ENCODE data around the gene SLC36A1.
"Not testable (repeated sequence)": the region's sequence is repeated elsewhere in the genome, so short reads cannot be mapped to it uniquely, and the experiment has no call there.

Gene SLC36A1

GRCh38 chr5:151447174-151448037 lies at the start of gene SLC36A1:
Gene SLC36A1, plus strand, starts transcription at chr5:151447603. Its CDS starts 11,190 bp downstream, at chr5:151458793.
- peak; percentile 87 to 90 for DNase-seq

- no peak for DNase-seq
Observed at GRCh38 chr5:151405334-151406160, 41.9 kb upstream of the SLC36A1 start.

DNA sequence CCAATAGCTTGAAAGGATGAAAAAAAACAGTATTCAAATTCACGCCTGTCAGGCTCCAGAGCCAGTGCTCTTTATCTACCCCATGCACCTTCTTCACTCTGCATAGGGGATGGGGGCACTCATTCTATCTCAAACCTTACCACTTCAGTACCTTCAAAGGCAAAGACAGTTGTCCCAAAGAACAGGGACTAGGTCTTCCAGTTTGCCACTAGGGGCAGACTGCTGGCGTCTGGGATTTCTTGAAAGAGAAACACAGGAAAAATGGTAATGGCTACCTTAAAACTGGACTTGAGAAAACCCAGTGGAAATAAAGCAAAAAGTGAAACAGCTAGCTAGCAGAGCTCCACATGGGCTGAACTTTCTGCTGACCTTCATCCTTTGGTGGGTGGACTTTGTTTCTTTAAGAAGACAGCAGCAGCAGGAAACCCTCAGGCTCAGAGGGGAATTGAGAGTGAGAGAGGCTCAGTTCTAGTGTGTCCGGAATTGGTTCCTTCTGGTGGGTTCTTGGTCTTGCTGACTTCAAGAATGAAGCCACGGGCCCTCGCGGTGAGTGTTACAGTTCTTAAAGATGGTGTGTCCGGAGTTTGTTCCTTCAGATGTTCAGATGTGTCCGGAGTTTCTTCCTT lies 41.0 kb upstream of the SLC36A1 start:
- peak in 1 of 2 experiments; percentile 26 for DNase-seq

- no peak for DNase-seq
Observed at GRCh38 chr5:151408591-151409230, 38.7 kb upstream of the SLC36A1 start.

DNA sequence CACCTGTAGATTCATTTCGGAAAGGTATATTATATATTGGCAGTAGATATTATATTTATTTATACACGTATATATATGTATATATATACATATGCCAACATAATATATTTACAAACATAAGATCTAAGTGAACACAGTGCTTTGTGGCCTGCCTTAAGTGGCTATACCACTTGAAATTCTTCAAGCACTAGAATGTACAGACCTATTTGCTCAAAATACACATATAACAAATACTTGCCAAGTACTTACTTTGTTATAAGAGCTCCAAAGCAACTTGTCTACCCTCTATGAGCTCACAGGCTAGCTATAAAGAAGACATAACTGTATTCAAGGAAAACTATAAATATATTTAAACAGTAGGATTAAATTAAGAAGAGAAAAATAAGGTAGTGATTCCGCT lies 33.6 kb upstream of the SLC36A1 start:
- DNase-seq, result no peak

- no peak for DNase-seq
Observed at GRCh38 chr5:151414536-151414935, 32.9 kb upstream of the SLC36A1 start.

DNA sequence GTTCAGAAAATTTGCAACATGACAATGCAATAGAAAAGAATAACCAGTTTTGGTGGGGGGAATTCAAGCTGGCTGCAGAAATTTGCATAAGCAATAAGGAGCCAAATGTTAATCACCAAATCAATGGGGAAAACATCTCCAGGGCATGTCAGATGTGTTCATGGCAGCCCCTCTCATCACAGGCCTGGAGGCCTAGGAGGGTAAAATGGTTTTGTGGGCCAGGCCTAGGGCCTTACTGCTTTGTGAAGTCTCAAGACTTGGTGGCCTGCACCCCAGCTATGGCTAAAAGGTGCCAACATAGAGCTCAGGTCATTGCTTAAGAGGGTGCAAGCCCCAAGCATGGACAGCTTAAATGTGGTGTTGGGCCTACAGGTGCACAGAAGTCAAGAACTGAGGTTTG lies 29.7 kb upstream of the SLC36A1 start:
- DNase-seq, result no peak

DNA sequence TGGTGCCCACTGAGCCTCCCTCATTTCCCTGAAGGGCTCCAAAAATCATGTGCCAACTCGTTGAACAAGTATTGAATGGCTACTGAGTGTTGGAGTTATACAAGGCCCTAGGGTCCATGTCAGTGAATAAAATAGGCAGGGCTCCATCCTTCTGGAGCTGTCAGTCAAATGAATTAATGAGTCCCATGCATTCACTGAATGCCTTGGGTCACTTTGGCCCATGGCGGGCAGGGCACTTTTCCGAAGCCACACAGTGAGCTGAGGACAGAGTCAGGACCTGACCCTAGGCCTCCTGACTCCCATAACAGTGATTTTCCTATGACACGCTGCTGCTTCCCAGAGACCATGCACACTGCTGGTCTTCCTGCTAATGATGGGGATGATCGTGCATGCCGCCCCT lies 27.3 kb upstream of the SLC36A1 start:
- DNase-seq, result no peak

- no peak for DNase-seq
Observed at GRCh38 chr5:151424892-151425523, 22.4 kb upstream of the SLC36A1 start.

- not testable (repeated sequence) for DNase-seq
Observed at GRCh38 chr5:151426347-151426746, 21.1 kb upstream of the SLC36A1 start.

DNA sequence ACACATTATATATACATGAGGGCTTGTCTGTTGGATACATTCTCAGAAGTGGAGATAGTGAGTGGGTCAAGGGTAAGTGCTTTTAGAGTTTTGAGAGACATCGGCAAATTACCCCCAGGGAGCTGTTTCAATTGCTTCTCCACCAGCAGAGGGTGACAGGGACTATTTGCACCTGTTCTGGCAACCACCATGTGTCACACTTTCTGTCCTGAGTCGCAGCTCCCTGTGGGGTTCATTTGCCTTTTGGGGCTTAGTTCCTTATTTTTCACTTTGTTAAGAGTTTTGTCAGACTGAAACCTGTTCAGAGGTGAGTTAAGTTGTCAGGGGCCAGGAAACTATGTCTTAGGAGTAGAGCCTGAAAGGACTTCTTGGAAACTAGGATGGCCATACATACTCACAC lies 20.1 kb upstream of the SLC36A1 start:
- DNase-seq, result no peak

DNA sequence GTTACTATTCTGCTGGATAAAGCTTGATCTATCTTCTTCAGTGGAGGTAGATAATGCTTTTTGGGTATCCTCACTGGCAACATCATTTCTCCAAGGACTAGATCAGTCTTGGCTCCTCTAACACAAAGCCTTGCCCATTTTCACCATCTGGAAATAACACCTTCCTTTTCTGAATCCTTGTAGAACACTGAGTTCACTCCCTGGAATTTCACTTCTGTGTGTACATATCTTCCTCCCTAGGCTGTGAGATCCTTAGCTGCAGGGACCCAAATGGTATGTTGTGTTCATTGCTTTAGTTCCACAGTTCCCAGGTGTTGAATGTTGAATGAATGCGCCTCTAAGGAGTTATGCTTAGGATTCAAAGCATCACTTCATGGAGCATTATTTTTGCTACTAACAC lies 16.7 kb upstream of the SLC36A1 start:
- DNase-seq, result no peak

GRCh38 chr5:151431666-151432065 lies 15.7 kb upstream of the SLC36A1 start:
- no peak for DNase-seq

GRCh38 chr5:151432210-151432609 lies 15.2 kb upstream of the SLC36A1 start:
- DNase-seq, result no peak

GRCh38 chr5:151434570-151435237 lies 12.7 kb upstream of the SLC36A1 start:
- no peak for DNase-seq

DNA sequence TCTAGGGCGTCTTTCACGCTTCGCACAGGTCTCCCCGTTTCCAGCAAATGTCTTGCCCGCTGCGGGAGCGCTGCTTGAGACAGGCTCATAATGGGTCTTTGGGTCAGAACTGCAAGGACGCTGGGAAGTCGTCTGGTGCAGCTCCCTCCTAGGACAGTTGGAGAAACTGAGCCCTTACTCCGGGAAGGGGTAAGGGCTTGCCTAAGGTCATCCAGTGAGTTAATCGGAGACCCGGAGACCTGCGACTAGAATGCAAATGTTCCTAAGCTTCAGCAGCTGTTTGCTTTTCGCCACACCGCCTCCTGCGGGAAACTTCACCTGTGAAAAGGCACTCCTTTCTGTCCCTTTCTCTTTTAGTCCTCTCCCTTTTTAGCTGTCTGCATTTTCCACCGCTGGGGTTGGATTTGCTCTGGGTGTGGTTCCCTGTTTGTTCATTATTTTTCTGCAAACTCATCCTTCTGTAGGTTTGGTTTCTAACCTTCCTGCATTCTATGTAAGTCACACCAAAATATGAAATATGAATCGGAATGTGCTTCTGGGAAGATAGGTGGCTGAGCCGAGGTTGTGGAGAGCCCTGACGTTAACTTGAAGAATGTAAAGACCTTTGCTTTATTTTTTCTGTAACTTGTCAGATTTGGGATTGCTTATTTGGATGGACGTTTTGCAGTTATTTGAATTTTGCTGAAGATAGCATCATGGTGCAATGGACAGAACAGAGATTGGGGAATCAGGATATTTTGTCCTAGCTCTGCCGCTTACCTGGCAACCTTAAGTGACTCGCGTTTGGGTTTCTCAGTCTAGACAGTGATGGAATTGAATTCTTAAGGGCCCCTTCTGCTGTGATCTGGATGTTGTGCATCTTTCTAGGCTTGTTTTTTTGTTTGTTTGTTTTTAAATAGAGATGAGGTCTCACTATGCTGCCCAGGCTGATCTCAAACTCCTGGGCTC lies 909 bp downstream of the SLC36A1 start:
- peak in 1 of 2 experiments; percentile 46 for DNase-seq

DNA sequence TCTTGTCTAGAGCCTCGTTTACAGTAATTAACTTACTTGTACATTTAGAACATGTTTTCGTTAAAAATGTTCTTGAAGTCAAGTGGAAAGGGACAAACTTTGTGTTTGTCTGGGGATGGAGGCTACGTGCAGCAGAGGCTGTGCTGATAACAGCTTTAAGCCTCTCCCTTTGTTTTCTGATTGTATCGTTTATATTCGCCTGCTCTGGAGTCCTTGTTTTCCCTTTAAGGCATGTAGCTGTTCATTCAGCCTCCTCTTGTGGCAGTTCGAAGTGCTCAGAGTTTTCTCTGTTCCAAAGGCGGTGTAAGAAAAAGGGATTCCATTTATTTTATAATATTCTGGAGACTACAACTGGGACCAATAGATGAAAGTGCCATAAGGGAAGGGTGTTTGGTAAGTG lies 1.9 kb downstream of the SLC36A1 start:
- no peak for DNase-seq

GRCh38 chr5:151449839-151450238 lies 2.4 kb downstream of the SLC36A1 start:
- no peak for DNase-seq

DNA sequence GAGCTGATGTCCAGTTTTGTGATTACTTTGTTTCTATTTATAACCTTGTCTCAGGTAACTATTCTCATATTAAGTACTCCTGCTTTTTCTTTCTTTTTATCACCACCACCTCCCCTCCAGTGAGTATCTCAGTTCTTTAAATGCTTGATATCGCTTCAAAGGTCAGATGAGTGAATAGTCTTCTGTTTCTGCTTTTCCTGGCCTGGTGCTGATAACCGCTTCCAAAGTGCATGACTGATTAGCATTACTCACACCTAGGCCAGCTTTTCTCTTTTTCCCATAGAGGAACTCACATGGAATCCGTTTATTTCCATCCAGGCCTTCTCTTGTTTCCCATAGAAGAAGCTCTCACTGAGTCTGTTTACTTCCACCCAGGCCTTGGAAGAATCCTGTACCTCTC lies 3.2 kb downstream of the SLC36A1 start:
- DNase-seq, result no peak

- no peak for DNase-seq
Observed at GRCh38 chr5:151451626-151452520, 4.5 kb downstream of the SLC36A1 start.
